ENCODE results near the gene ETS2.
A peak's percentile ranks its signal among the peaks of the same experiment; 100 is the strongest.

Gene ETS2

DNA sequence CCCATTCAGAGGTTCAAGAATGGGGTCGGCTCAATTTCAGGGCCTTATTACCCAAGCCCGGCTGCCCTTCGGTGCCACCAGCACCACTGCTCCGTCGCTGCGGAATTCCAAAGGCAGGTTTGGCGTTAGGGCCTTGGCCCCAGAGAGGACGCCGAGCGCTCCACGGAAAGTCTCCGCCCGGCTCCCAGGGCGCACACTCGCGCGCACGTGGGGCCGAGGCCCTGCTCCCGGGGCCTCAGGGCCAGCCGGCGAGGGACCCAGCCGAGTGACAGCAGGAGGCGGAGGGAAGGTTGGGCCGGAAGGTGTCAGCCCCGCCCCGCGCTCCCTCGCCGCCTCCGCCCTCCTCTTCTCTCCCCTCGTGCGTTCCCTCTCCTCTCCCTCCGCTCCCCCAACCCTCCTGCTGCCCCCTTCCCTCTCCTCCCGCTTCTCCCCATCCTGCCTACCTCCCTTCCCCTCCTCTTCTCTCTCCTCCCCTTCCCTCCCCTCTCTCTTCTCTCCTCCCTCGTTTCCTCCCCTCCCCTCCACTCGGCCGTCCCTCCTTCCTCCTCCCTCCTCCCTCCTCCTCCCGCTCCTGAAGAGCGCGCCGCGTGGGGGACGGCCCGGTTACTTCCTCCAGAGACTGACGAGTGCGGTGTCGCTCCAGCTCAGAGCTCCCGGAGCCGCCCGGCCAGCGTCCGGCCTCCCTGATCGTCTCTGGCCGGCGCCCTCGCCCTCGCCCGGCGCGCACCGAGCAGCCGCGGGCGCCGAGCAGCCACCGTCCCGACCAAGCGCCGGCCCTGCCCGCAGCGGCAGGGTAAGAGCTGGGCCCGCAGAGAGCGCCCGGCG lies at the start of gene ETS2:
ETS2 (plus strand) TSS at position 602 of the 825 bp plus-strand sequence. CDS start 4,106 bp downstream, outside the sequence.
- DNase-seq = peak; percentile 89

GRCh38 chr21:38756746-38757145 lies 49.0 kb upstream of the ETS2 start:
- DNase-seq = no peak

DNA sequence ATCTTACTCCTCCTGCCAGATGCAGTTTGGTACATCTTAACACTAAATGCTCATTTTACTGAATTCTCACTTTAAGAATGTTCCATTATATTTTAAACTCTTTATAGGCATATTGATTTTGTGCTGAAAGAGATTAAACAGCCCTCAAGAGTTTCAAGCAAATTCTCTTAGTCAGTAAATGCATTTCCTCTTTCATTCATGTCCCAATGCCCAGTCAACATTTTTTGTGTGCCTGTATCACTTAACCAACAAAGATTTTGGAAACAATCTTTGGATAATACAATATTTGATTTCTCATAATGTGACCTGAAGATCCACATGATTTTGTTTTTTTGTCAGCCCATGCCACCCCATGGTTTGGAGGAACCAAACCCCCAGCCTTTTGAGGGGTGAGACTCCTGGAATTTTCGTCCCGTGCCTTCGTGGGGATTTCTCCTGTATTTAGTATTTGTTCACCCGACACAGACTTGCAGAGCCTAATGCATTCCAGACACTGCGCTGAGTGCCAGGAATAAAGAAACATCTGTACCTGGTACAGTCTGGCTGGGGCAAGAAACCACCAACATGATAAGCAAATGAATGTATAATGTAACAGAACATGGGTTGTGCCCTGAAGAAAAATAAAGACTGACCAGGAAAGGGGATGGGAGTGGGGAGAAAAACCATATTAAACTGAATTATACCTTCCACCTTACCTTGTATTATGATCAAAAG lies 47.1 kb upstream of the ETS2 start:
- DNase-seq = no peak

GRCh38 chr21:38759413-38759812 lies 46.3 kb upstream of the ETS2 start:
- DNase-seq = no peak

DNA sequence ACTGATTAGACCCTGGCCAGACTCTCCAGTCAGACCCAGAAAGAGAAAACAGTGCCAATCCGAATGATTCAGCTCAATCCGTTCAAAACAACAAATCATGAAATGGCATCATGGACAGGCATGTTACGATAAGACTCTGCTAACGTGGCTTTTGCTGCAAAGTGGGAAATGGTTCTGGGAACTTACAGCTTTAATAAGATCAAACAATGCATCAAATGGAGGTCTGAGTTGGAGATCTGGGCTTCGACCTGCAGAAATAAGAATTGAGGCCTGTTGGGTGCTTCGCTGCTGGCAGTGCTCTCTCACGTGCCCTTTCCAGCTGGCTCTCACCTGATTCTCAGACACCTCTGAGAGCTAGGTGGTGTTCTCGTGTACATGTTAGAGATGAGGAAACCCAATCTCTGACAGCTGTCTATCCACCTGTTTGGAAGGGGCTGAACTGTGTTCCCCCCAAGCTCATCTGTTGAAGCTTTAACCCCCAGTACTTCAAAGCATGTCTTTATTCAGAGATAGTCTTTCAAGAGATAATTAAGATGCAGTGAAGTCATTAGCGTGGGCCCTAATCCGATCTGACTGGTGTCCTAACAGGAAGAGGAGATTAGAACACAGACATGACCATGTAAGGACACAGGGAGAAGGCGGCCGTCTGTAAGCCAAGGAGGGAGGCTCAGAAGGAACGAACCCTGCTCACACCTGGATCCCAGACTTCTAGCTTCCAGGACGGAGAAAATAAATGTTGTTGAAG lies 45.5 kb upstream of the ETS2 start:
- DNase-seq = no peak

- no peak for DNase-seq
These were observed 45.0 kb upstream of the ETS2 start for GRCh38 chr21:38760762-38761155.

- no peak for DNase-seq
These were observed 44.2 kb upstream of the ETS2 start for GRCh38 chr21:38761531-38761930.

- no peak for DNase-seq
These were observed 40.7 kb upstream of the ETS2 start for GRCh38 chr21:38765056-38765455.

GRCh38 chr21:38766987-38767722 lies 38.6 kb upstream of the ETS2 start:
- no peak for DNase-seq

- no peak for DNase-seq
These were observed 37.2 kb upstream of the ETS2 start for GRCh38 chr21:38768471-38769063.

- DNase-seq = no peak
These were observed 36.4 kb upstream of the ETS2 start for GRCh38 chr21:38769191-38769780.

DNA sequence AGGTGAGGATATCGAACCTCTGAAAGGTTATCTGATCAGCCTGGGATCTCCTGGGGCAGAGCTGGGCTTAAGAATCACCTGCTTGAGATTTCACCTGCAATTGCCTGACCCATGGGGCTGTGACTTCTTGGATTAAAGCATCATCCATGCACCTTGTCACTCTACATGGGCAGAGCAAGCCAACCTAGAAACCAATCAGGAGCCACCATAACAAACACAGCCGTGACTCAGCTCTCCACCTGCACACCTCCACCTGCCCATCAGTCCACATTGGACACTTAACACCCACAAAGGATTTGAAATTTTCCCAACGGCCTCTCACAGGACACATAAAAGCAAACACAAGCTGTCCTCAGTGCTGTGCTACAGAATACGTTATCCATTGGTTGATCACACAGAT lies 35.1 kb upstream of the ETS2 start:
- DNase-seq = no peak

GRCh38 chr21:38771536-38771935 lies 34.2 kb upstream of the ETS2 start:
- no peak for DNase-seq

DNA sequence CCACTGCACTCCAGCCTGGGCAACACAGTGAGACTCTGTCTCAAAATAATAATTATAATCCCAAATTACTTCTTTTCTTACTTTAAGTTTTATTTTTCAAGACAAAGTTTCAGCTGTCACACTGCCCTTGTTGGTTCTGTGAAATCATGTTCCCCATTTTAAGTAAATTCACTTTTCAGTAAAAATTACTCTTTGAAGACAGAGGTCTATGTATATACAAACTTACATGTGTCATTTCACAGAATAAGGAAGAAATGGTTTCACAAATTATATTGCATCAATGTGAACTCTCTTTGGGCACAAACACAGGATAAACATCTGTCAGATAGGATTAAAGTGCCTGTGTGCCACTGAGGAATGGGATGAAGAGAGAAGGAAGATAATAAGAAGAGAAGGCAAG lies 33.1 kb upstream of the ETS2 start:
- no peak for DNase-seq

- no peak for DNase-seq
These were observed 32.3 kb upstream of the ETS2 start for GRCh38 chr21:38773099-38774061.

- no peak for DNase-seq
These were observed 31.6 kb upstream of the ETS2 start for GRCh38 chr21:38774152-38774551.

- no peak for DNase-seq
These were observed 31.0 kb upstream of the ETS2 start for GRCh38 chr21:38774586-38775285.

DNA sequence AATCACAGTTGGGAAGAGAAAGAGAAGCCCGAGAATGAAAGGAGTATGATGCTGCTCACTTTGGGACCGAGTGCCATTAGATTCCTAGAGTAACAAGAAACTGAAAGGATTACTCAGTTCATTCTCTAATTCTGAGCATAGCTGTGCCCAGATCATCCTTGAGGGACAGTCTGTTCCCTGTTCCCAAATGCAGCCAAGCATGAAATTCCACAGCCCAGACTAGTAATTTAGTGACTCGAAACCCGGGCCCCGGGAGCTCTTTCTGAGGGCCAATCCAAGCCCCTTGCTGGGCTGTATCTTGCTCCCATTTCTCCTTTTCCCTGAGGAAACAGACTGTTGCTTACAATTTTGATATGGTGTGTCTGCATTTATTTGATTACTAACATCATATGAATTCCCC lies 30.0 kb upstream of the ETS2 start:
- DNase-seq = no peak

- DNase-seq = no peak
These were observed 28.7 kb upstream of the ETS2 start for GRCh38 chr21:38777015-38777414.

DNA sequence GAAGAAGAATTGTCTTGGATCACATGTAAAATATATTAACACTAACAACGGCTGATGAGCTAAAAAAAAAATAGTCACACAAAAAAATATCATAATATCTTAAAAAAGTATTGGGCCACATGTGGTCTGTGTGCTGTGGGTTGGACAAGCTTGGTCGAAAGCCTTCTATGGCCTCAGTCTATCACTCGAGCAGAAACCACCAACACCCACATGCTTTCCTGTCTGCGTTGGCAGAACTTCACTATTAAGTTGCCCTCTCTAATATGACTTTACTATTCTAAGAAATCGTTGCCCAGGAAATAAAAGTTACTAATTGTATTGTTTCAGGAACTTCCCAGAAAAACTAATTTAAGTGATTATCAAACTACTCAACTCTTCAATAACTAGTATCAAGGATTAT lies 28.2 kb upstream of the ETS2 start:
- DNase-seq = no peak
